ENCODE results near the gene RNF149.
"Not testable (repeated sequence)": the region's sequence is repeated elsewhere in the genome, so short reads cannot be mapped to it uniquely, and the experiment has no call there.

GRCh38 chr2:101244373-101244772 is 64.1 kb downstream of the RNF149 start:
- TF ChIP-seq, protein P1, sequence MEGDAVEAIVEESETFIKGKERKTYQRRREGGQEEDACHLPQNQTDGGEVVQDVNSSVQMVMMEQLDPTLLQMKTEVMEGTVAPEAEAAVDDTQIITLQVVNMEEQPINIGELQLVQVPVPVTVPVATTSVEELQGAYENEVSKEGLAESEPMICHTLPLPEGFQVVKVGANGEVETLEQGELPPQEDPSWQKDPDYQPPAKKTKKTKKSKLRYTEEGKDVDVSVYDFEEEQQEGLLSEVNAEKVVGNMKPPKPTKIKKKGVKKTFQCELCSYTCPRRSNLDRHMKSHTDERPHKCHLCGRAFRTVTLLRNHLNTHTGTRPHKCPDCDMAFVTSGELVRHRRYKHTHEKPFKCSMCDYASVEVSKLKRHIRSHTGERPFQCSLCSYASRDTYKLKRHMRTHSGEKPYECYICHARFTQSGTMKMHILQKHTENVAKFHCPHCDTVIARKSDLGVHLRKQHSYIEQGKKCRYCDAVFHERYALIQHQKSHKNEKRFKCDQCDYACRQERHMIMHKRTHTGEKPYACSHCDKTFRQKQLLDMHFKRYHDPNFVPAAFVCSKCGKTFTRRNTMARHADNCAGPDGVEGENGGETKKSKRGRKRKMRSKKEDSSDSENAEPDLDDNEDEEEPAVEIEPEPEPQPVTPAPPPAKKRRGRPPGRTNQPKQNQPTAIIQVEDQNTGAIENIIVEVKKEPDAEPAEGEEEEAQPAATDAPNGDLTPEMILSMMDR (conservative IDR thresholded peaks at IDR 0.05 in 1 of 2, IDR thresholded peaks at IDR 0.05 in 1 of 2; ENCODE audit: extremely low read depth in 1 of 2, insufficient read depth in 1 of 2, low read depth in 1 of 2, low read length in 2 of 2): not testable (repeated sequence)
- not testable (repeated sequence) for TF ChIP-seq EZH2 (IDR thresholded peaks at IDR 0.05; ENCODE audit: borderline replicate concordance, low read length)
